Bone marrow (tissue), 2 donors: ENCODE results near the gene ACOX1.

ENCODE experiments used
- DNase-seq, 2 donors: peaks; one replicate each; lab custom pipeline; 2025; lab: John Stamatoyannopoulos, UW

ACOX1 gene

DNA sequence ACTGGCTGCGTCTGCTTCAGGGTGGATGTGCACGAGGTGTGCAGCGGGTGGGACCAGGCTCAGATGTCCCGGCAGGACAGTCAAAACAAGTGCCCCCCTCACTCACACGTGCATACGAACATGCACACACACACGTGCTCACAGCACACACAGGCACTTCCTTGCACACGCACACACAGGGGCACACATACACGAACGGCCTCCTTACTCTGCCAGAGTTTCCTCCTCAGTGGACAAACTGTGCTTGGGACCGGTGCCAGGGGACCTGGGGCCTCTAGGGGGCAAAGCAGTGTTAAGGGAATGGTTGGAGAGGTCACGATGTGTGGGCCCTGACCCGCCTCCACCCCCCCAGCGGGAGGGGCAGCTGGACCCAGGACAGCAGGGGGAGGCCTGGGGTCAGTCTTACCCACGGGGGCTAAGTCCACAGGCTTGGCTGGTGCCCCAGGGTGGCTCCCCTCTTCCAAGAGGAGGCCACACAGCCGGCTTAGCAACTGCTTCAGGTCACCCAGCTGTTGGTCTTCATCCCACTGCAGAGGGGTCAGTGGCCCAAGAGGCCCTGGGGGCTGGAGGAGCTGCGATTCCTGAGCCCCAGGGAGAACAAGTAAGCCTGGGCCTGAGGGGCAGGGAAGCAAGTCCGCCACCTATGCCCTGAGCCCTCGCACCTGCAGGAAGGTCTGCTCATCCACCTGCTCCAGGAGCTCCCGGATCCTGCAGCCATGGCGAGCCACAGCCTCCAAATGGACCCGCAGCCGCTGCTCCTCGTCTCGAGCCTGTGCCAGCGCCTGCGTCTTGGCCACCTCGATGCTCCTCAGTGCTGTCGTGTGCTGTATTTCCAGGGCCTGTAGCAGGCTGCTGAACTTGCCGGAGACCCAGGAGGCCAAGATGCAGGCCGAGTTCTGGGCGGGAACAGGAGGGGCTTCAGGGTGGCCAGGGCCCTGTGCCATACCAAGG, 87.1 kb downstream of the ACOX1 start:
- DNase-seq: no peak
